ENCODE data around the gene CTBP1. TPM values are rescaled to one million over a fixed set of nuclear protein-coding genes. Genes with fewer than 3 reads are reported as not detected.

Gene CTBP1
- total RNA-seq, 2 experiments from 2014 or later, result 135 to 141 TPM

- H3K9me3 Mint-ChIP-seq, result no peaks in the 10 kb centered on the region
- H3K36me3 Mint-ChIP-seq, result peaks cover 2% of the 10 kb centered on the region
- no peak for DNase-seq
- H3K27me3 Mint-ChIP-seq, result no peaks in the 10 kb centered on the region
- H3K4me3 Mint-ChIP-seq, result peak overlapping the region; percentile 71
- H3K27ac Mint-ChIP-seq, result peak overlapping the region; percentile 99
- peaks cover 28% of the 10 kb centered on the region for H3K4me1 Mint-ChIP-seq
These were observed 46.4 kb downstream of the CTBP1 start for GRCh38 chr4:1202526-1203011.

GRCh38 chr4:1201851-1202525 lies 46.9 kb downstream of the CTBP1 start:
- peak overlapping the region; percentile 71 for H3K4me3 Mint-ChIP-seq

GRCh38 chr4:1200425-1201035 lies 48.4 kb downstream of the CTBP1 start:
- peak overlapping the region; percentile 71 for H3K4me3 Mint-ChIP-seq
- no peak for DNase-seq
- H3K27ac Mint-ChIP-seq, result no peak overlapping the region
- no peaks in the 10 kb centered on the region for H3K9me3 Mint-ChIP-seq
- H3K36me3 Mint-ChIP-seq, result peaks cover 2% of the 10 kb centered on the region
- peaks cover 28% of the 10 kb centered on the region for H3K4me1 Mint-ChIP-seq
- H3K27me3 Mint-ChIP-seq, result no peaks in the 10 kb centered on the region

More at GRCh38 chr4:1201851-1202525, 46.9 kb downstream of the CTBP1 start:
- Mint-ChIP-seq H3K9me3 (no peaks in the 10 kb centered on the region), H3K27me3 (no peaks in the 10 kb centered on the region), H3K27ac (peak overlapping the region; percentile 99), H3K4me1 (peaks cover 28% of the 10 kb centered on the region), H3K36me3 (peaks cover 2% of the 10 kb centered on the region)
- peak; percentile 79 for DNase-seq

GRCh38 chr4:1199556-1200331 lies 49.2 kb downstream of the CTBP1 start:
- Mint-ChIP-seq H3K4me3 (peak overlapping the region; percentile 71), H3K27me3 (no peaks in the 10 kb centered on the region), H3K27ac (no peak overlapping the region), H3K36me3 (peaks cover 2% of the 10 kb centered on the region), H3K9me3 (no peaks in the 10 kb centered on the region), H3K4me1 (peaks cover 28% of the 10 kb centered on the region)
- DNase-seq, result no peak

- DNase-seq, result no peak
- Mint-ChIP-seq H3K27me3 (no peaks in the 10 kb centered on the region), H3K27ac (no peak overlapping the region), H3K4me3 (no peak overlapping the region), H3K36me3 (no peaks in the 10 kb centered on the region), H3K4me1 (peaks cover 20% of the 10 kb centered on the region), H3K9me3 (no peaks in the 10 kb centered on the region)
These were observed 50.7 kb downstream of the CTBP1 start for GRCh38 chr4:1198098-1198844.

- no peaks in the 10 kb centered on the region for H3K9me3 Mint-ChIP-seq
- peaks cover 9% of the 10 kb centered on the region for H3K4me1 Mint-ChIP-seq
- no peak overlapping the region for H3K27ac Mint-ChIP-seq
These were observed 52.3 kb downstream of the CTBP1 start for GRCh38 chr4:1196421-1197183.

GRCh38 chr4:1195891-1196401 lies 53.0 kb downstream of the CTBP1 start:
- no peaks in the 10 kb centered on the region for H3K27me3 Mint-ChIP-seq
- peaks cover 5% of the 10 kb centered on the region for H3K4me1 Mint-ChIP-seq
- DNase-seq, result no peak
- no peak overlapping the region for H3K4me3 Mint-ChIP-seq
- no peaks in the 10 kb centered on the region for H3K9me3 Mint-ChIP-seq
- no peaks in the 10 kb centered on the region for H3K36me3 Mint-ChIP-seq
- no peak overlapping the region for H3K27ac Mint-ChIP-seq

More at GRCh38 chr4:1196421-1197183, 52.3 kb downstream of the CTBP1 start:
- DNase-seq, result no peak
- no peaks in the 10 kb centered on the region for H3K36me3 Mint-ChIP-seq
- no peaks in the 10 kb centered on the region for H3K27me3 Mint-ChIP-seq
- no peak overlapping the region for H3K4me3 Mint-ChIP-seq

GRCh38 chr4:1195109-1195671 lies 53.7 kb downstream of the CTBP1 start:
- Mint-ChIP-seq H3K36me3 (no peaks in the 10 kb centered on the region), H3K27me3 (no peaks in the 10 kb centered on the region), H3K4me3 (no peak overlapping the region), H3K9me3 (no peaks in the 10 kb centered on the region), H3K27ac (no peak overlapping the region), H3K4me1 (peaks cover 2% of the 10 kb centered on the region)
- no peak for DNase-seq

- H3K36me3 Mint-ChIP-seq, result no peaks in the 10 kb centered on the region
- H3K9me3 Mint-ChIP-seq, result no peaks in the 10 kb centered on the region
- H3K4me3 Mint-ChIP-seq, result no peak overlapping the region
- H3K4me1 Mint-ChIP-seq, result no peaks in the 10 kb centered on the region
- H3K27ac Mint-ChIP-seq, result no peak overlapping the region
- no peaks in the 10 kb centered on the region for H3K27me3 Mint-ChIP-seq
- DNase-seq, result no peak
These were observed 54.7 kb downstream of the CTBP1 start for GRCh38 chr4:1194010-1194900.

- Mint-ChIP-seq H3K27me3 (peaks cover 4% of the 10 kb centered on the region), H3K4me3 (no peak overlapping the region), H3K36me3 (peaks cover 1% of the 10 kb centered on the region), H3K27ac (no peak overlapping the region), H3K9me3 (peaks cover 1% of the 10 kb centered on the region), H3K4me1 (no peaks in the 10 kb centered on the region)
- no peak for DNase-seq
These were observed 55.5 kb downstream of the CTBP1 start for GRCh38 chr4:1193206-1194009.

GRCh38 chr4:1192493-1193205 lies 56.3 kb downstream of the CTBP1 start:
- DNase-seq, result no peak
- no peak overlapping the region for H3K4me3 Mint-ChIP-seq
- H3K36me3 Mint-ChIP-seq, result peaks cover 1% of the 10 kb centered on the region
- peaks cover 1% of the 10 kb centered on the region for H3K9me3 Mint-ChIP-seq
- no peak overlapping the region for H3K27ac Mint-ChIP-seq
- H3K4me1 Mint-ChIP-seq, result peaks cover 2% of the 10 kb centered on the region
- peaks cover 4% of the 10 kb centered on the region for H3K27me3 Mint-ChIP-seq

- Mint-ChIP-seq H3K4me3 (no peak overlapping the region), H3K9me3 (peaks cover 1% of the 10 kb centered on the region), H3K36me3 (peaks cover 1% of the 10 kb centered on the region), H3K4me1 (peaks cover 7% of the 10 kb centered on the region), H3K27me3 (peaks cover 4% of the 10 kb centered on the region), H3K27ac (no peak overlapping the region)
- no peak for DNase-seq
These were observed 56.8 kb downstream of the CTBP1 start for GRCh38 chr4:1192091-1192492.

Measured in activated naive CD8-positive, alpha-beta T cell treated with anti-CD3 and anti-CD28 coated beads for 36 hours (primary cell).